ENCODE results near the gene KCP. TPM values are rescaled to one million over a fixed set of nuclear protein-coding genes. Genes with fewer than 3 reads are reported as not detected.

The KCP gene
- total RNA-seq, 1 donor from 2014 or later, result 0.09 TPM

DNA sequence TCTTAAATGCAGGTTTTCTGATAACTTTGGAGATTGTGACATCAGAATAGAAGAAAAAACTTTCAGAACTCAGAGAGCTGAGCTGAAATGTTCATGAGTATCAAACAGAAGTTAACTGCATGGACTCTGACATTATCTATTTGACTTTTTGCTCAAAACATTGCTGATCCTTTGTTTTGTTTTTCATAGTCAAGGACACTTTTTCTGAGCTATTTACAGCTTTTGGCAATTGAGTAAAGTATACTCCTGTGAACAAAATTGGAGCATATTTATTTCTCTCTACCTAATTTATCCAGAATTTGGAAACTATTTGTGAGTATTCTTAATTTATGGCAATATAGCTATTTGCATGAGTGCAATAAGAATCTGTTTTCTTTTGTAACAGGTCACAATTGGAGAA is 11.1 kb downstream of the KCP start:
- no peak overlapping the region for H3K4me3 Mint-ChIP-seq

DNA sequence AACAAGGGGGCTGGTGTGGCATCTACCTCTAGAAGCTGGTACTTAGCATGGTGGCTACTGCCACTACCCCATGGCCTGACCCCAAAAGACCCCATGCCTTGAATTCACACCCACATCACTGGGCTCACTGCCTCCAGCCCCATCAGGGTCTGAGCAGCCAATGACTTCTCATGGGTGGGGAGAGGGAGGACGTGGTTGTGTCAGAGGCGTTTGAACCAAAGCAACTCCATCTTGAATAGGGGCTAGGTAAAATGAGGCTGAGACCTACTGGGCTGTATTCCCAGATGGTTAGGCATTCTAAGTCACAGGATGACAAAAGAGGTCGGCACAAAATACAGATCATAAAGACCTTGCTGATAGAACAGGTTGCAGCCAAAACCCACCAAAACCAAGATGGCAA is 15.2 kb downstream of the KCP start:
- Mint-ChIP-seq H3K27me3 (peaks cover 14% of the 10 kb centered on the region), H3K36me3 (ENCODE audit: low read depth) (no peaks in the 10 kb centered on the region), H3K9me3 (peaks cover 4% of the 10 kb centered on the region), H3K27ac (no peak overlapping the region), H3K4me3 (no peak overlapping the region), H3K4me1 (no peaks in the 10 kb centered on the region)
- no peak for DNase-seq
- intact Hi-C loops (cut with micrococcal nuclease), result no loop called here

More for the DNA sequence above, 11.1 kb downstream of the KCP start:
- Mint-ChIP-seq H3K27ac (no peak overlapping the region), H3K27me3 (peaks cover 11% of the 10 kb centered on the region), H3K36me3 (ENCODE audit: low read depth) (no peaks in the 10 kb centered on the region), H3K4me1 (no peaks in the 10 kb centered on the region), H3K9me3 (peaks cover 4% of the 10 kb centered on the region)
- intact Hi-C loops (cut with micrococcal nuclease), result no loop called here
- no peak for DNase-seq

DNA sequence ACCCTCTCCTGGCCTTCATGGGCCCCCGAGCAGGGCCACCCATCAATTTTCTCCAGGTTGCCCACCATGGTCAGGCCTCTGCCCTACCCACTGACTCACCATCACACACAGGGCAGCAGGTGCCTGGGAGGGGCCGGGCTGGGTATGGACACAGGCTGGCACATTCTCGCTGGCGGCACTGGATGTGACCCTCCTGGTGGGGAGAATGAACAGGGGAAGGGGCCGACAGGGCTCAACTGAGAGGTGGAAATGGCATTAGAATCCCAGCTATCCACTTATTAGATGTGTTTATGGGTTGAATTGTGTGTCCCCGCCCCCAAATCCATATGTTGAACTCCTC is 16.4 kb downstream of the KCP start:
- DNase-seq, result no peak
- Mint-ChIP-seq H3K4me3 (no peak overlapping the region), H3K27ac (no peak overlapping the region), H3K27me3 (peaks cover 23% of the 10 kb centered on the region), H3K9me3 (peaks cover 4% of the 10 kb centered on the region), H3K36me3 (ENCODE audit: low read depth) (no peaks in the 10 kb centered on the region), H3K4me1 (no peaks in the 10 kb centered on the region)
- intact Hi-C loops (cut with micrococcal nuclease), result no loop called here

DNA sequence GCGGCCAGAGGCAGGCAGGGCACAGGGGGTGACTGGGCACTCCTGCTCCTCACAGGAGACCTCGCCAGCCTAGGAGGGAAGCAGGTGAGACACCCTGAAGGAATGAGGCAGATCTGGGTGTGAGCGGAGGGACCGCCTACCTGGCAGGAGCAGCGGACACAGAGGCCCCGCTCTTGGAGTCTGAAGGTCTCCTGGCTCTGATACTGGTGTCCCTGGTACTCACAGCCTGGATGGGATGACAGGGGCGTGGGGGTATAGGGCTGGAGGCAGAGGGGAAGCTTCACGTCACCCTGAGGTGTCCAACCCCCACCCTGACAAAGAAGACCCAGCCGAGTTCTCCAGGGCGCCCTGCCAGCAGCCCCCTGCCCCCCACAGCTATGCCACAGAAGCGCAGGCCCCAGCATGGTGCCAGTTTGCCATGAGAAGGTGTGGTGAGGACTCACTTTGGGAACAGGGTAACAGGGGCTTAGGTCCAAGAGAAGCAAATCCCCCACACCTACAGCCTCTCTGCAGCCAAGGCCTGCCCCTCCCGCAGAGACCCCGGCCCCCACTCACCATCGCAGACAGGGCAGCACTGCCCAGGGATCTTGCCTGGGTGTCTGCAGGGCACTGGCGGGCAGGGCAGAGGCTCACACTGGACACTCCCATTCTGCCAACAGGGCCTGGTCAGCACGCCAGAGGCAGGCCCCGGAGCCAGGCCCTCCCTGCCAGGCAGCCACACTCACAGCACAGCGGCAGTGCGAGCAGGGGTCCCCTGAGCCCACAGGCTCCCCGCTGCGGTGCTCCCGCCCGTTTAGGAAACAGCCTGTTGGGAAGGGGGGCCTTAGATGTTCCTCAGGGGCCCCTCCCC is 17.0 kb downstream of the KCP start:
- Mint-ChIP-seq H3K27me3 (peaks cover 24% of the 10 kb centered on the region), H3K36me3 (ENCODE audit: low read depth) (no peaks in the 10 kb centered on the region), H3K27ac (no peak overlapping the region), H3K4me3 (no peak overlapping the region), H3K4me1 (no peaks in the 10 kb centered on the region), H3K9me3 (peaks cover 3% of the 10 kb centered on the region)
- DNase-seq, result no peak
- intact Hi-C loops (cut with micrococcal nuclease), result no loop called here

DNA sequence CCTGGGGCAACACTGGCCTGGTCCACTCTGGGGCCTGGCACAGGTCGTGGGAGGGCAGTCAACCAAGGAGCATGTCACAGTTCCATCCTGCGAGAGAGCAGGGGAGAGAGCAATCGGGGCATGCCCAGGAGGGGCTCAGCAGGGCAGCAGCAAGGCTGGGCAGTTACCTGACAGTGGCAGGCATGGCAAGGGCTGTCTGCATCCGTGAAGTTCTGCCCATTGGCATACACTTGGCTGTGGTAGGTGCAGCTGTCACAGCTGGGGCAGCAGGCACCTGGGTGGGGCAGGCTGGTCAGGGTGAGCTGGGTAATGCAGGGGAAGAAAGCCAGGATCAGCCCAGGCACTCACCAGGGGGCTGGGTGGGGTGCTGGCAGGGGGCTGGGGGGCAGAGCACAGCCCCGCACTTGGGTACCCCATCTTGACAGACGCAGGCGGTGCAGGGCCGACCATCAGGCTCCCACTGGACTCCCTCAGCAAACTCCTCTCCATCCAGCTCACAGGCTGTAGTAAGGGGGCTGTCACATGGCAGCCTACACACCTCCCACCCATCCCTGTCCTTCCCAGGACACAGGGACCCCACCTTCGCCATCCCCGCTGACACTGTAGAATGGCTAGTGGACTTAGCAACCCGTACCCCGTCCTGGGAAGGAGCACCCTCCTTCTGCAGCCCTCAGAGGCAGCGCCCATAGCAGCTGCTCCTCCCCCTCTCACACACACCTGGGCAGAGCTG is 17.8 kb downstream of the KCP start:
- H3K4me3 Mint-ChIP-seq, result no peak overlapping the region
- intact Hi-C loops (cut with micrococcal nuclease), result no loop called here
- peaks cover 21% of the 10 kb centered on the region for H3K27me3 Mint-ChIP-seq
- no peaks in the 10 kb centered on the region for H3K36me3 Mint-ChIP-seq (ENCODE audit: low read depth)
- DNase-seq, result no peak
- no peaks in the 10 kb centered on the region for H3K4me1 Mint-ChIP-seq
- H3K27ac Mint-ChIP-seq, result no peak overlapping the region
- H3K9me3 Mint-ChIP-seq, result no peaks in the 10 kb centered on the region

DNA sequence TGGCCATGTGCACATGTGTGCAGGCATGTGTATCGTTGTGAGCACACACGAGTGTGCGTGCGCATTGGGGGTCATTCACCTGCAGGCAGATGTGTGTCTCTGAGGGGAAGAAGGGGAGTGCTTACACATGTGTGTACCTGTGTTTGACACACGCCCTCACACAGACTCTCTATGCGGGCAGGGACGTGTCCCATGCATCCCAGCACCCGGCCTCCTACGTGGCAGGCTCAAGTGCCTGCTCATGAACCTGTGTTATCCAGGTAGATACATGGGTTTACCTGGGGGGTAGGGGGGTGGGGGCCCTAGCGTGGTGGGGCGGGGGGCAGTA is 18.6 kb downstream of the KCP start:
- intact Hi-C loops (cut with micrococcal nuclease), result no loop called here
- no peaks in the 10 kb centered on the region for H3K36me3 Mint-ChIP-seq (ENCODE audit: low read depth)
- H3K9me3 Mint-ChIP-seq, result no peaks in the 10 kb centered on the region
- H3K27ac Mint-ChIP-seq, result no peak overlapping the region
- peaks cover 16% of the 10 kb centered on the region for H3K27me3 Mint-ChIP-seq
- H3K4me3 Mint-ChIP-seq, result no peak overlapping the region
- no peaks in the 10 kb centered on the region for H3K4me1 Mint-ChIP-seq
- DNase-seq, result no peak

DNA sequence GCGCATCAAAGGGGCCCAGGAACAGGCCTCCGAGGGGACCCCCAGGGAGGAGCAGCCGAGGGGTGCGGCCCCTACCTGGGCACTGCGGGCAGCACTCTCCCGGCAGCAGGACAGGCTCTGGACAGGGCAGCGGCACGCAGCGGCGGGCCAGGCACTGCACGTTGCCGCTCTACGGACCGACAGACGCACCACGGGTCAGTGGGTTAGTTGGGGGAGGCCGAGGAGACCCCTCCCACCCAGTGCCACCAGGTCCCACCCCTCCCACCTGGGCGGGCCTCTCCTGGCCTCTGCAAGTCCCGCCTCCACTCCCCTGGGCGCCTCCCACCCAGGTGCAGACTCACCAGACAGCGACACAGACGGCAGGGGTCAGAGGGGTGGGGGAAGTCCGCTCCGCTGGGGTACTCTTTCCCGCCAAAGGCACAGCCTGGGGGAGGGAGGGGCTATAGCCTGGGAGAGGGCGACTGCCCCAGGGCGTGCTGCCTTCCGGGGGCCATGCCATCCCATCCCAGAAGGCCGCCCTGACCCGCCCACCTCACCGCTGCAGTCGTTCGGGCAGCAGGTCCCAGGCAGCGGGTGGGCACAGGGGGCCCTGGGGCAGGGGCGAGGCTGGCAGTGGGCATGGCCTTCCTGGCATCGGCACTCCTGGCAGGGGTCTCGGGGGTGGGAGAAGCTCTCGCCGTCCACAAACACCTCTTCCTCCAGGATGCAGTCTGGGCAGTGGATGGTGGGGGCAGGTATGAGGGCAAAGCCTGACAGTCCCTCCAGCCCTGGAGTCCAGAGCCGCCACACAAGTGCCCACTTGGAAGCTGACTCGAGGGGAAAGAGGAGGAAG is 19.2 kb downstream of the KCP start:
- intact Hi-C loops (cut with micrococcal nuclease), result no loop called here
- H3K27ac Mint-ChIP-seq, result no peak overlapping the region
- H3K4me1 Mint-ChIP-seq, result no peaks in the 10 kb centered on the region
- no peak for DNase-seq
- H3K4me3 Mint-ChIP-seq, result no peak overlapping the region
- H3K9me3 Mint-ChIP-seq, result no peaks in the 10 kb centered on the region
- H3K27me3 Mint-ChIP-seq, result peaks cover 14% of the 10 kb centered on the region
- H3K36me3 Mint-ChIP-seq (ENCODE audit: low read depth), result no peaks in the 10 kb centered on the region

DNA sequence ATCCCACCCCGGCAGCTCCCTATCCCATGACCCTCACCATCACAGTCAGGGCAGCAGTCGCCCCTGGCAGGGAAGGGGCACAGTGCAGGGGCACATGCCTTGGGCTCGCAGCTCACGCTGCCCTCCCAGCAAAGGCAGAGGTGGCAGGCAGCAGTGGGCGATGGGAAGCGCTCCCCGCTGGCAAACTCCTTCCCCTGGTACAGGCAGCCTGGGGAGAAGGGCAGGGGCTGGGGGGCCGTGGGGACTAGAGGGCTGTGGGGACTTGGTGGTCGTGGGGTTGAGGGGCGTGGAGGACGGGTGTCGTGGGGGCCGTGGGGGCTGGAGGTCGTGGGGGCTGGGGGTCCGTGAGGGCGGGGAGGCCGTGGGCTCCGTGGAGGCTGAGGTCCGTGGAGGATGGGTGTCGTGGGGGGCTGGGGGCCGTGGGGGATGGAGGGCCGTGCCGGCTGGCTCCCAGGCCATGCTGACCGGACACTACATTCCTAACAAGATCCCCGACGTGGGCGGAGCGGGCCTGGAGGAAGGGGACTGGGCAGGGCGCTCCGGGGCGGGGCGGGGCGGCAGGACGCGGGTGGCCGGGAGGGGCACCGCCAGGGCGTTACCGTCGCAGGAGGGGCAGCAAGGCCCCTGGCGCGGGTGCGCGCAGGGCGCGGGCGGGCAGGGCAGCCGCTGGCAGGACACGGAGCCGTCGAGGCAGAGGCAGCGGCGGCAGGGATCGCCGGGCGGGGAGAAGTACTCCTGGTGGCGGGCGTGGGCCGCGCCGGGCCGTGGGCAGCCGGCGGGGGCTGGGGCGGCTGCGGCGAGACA is 20.0 kb downstream of the KCP start:
- Mint-ChIP-seq H3K27me3 (peaks cover 15% of the 10 kb centered on the region), H3K4me3 (no peak overlapping the region), H3K27ac (no peak overlapping the region), H3K36me3 (ENCODE audit: low read depth) (no peaks in the 10 kb centered on the region), H3K9me3 (no peaks in the 10 kb centered on the region), H3K4me1 (no peaks in the 10 kb centered on the region)
- DNase-seq, result no peak
- intact Hi-C loops (cut with micrococcal nuclease), result no loop called here

DNA sequence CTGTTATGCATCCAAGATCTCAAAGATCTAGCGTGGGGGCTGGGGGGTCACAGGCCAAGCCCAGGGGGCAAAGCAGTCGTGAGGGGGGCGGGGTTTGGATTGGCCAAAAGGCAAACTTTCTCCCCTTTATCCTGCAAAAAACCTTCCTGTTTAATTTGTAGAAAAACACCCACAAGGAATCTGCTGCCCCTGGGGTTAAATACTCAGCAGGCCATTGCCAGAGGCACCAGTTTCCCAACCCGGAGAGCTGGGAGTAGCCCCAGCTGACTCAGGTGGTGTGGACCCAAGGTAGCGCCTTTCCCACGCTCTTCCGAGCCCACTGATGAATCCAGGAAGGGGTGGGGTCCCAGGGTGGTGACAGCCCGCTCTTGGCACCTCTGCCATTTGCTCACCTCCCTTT is 21.4 kb downstream of the KCP start:
- Mint-ChIP-seq H3K36me3 (ENCODE audit: low read depth) (no peaks in the 10 kb centered on the region), H3K4me3 (no peak overlapping the region), H3K9me3 (no peaks in the 10 kb centered on the region), H3K27me3 (peaks cover 15% of the 10 kb centered on the region), H3K27ac (no peak overlapping the region), H3K4me1 (no peaks in the 10 kb centered on the region)
- no peak for DNase-seq
- intact Hi-C loops (cut with micrococcal nuclease), result no loop called here

DNA sequence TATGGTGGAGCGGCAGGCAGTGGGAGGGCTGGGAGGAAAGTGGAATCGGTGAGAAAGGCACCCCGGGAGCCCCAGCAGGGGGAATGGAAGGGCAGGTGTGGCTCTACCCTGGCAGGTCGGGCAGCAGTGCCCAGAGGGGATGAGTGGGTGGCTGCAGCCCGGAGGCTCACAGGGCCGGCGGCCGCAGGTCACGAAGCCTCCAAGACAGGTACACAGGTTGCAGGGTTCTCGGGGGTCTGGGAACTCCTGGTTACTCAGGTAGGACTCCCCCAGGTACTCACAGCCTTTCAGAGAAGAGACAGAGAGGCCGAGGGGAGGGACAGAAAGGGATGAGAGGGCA is 21.8 kb downstream of the KCP start:
- no peaks in the 10 kb centered on the region for H3K4me1 Mint-ChIP-seq
- intact Hi-C loops (cut with micrococcal nuclease), result no loop called here

DNA sequence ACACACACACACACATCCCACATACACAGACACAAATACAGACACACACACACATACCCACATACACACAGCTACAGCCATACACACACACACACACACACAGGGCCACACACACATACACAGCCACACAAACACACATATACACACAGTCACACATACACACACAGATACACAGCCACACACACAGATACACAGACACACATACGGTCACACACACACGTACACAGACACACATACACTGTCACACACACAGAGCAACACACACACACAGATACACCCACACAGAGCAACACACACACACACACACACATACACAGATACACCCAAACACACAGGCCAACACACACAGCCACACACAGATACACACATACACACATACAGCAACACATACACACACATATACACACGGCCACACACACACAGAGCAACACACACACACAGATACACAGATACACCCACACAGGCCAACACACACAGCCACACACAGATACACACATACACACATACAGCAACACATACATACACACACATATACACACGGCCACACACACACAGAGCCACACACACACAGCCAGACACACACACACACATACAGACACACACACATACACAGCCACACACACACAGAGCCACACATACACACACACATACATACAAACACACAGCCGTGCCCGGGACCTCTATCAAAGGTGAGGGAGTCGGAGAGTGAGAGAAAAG is 22.3 kb downstream of the KCP start:
- no peaks in the 10 kb centered on the region for H3K36me3 Mint-ChIP-seq (ENCODE audit: low read depth)
- peaks cover 15% of the 10 kb centered on the region for H3K27me3 Mint-ChIP-seq
- DNase-seq, result no peak
- intact Hi-C loops (cut with micrococcal nuclease), result no loop called here
- H3K4me3 Mint-ChIP-seq, result no peak overlapping the region
- peaks cover 2% of the 10 kb centered on the region for H3K4me1 Mint-ChIP-seq
- H3K9me3 Mint-ChIP-seq, result no peaks in the 10 kb centered on the region
- H3K27ac Mint-ChIP-seq, result no peak overlapping the region

More for the DNA sequence above, 21.8 kb downstream of the KCP start:
- Mint-ChIP-seq H3K27ac (no peak overlapping the region), H3K4me3 (no peak overlapping the region), H3K36me3 (ENCODE audit: low read depth) (no peaks in the 10 kb centered on the region), H3K27me3 (peaks cover 15% of the 10 kb centered on the region), H3K9me3 (no peaks in the 10 kb centered on the region)
- no peak for DNase-seq

DNA sequence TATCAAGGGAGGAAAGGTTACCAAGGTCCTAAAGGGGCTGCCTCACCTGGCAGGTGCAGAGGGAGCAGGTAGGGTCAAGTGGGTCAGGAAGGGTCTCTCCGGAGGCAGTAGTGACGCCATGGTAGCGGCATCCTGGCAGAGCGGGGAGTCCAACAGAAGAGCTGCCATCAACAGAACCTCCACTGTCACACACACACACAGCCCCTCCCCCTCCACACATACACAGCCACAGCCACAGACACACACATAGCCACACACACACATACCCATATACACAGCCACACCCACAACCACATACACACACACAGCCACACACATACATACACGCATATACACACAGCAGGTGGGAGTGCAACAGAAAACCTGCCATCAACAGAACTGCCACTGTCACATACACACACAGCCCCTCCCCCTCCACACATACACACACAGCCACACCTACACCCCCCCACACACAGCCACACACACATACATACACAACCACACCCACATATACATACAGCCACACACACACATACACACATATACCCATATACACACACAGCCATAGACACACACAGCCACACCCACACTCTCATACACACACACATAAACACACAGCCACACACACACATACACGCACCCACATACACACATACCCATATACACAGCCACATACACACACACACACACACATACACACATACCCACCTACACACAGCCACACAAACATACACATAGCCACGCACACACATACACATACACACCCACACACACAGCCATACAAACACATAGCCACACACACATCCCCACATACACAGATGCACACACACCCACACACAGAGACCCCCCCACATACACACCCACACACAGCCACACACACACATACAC is 23.1 kb downstream of the KCP start:
- Mint-ChIP-seq H3K4me1 (peaks cover 2% of the 10 kb centered on the region), H3K27ac (no peak overlapping the region), H3K27me3 (peaks cover 15% of the 10 kb centered on the region), H3K9me3 (no peaks in the 10 kb centered on the region), H3K4me3 (no peak overlapping the region), H3K36me3 (ENCODE audit: low read depth) (no peaks in the 10 kb centered on the region)
- no peak for DNase-seq
- intact Hi-C loops (cut with micrococcal nuclease), result no loop called here
